Mesenchymal stem cell (in vitro differentiated cells and primary cell): Measurements from ENCODE around the gene PLCB2.

Experiments
- DNase-seq: peaks from one replicate; pipeline ENCODE4 v3.0.0-alpha.2; 2013
- H2AFZ ChIP-seq: one replicate; pipeline ENCODE4 v1.6.1; 2013; ENCODE audit warnings: low read depth, mild to moderate bottlenecking, control low read depth, inconsistent platforms, low read length, moderate library complexity
- H2AK5ac ChIP-seq: 2 replicates; pipeline ENCODE4 v1.6.1; 2013; ENCODE audit warnings: low read length, moderate library complexity, mild to moderate bottlenecking, inconsistent platforms; ENCODE audit not compliant: severe bottlenecking
- H2BK120ac ChIP-seq: one replicate; pipeline ENCODE4 v1.6.1; 2013; ENCODE audit warnings: low read depth, mild to moderate bottlenecking, inconsistent platforms, low read length, moderate library complexity
- H2BK12ac ChIP-seq, 2 experiments: one replicate each; pipeline ENCODE4 v1.6.1; 2013; ENCODE audit warnings: inconsistent platforms in 2 of 2, low read length in 2 of 2, mild to moderate bottlenecking in 2 of 2, moderate library complexity in 2 of 2, control low read depth in 1 of 2
- H2BK15ac ChIP-seq: one replicate; pipeline ENCODE4 v1.6.1; 2013; ENCODE audit warnings: mild to moderate bottlenecking, low read depth, inconsistent platforms; ENCODE audit not compliant: poor library complexity, severe bottlenecking
- H2BK5ac ChIP-seq: 2 replicates; pipeline ENCODE4 v1.6.1; 2013; ENCODE audit warnings: low read depth, mild to moderate bottlenecking, low read length, control low read depth, inconsistent platforms; ENCODE audit not compliant: poor library complexity, severe bottlenecking
- H3K14ac ChIP-seq, 2 experiments: one replicate each; pipeline ENCODE4 v1.6.1; 2013; ENCODE audit warnings: inconsistent platforms in 2 of 2, low read length in 2 of 2, control low read depth in 1 of 2, mild to moderate bottlenecking in 1 of 2, moderate library complexity in 1 of 2
- H3K18ac ChIP-seq, 2 experiments: one replicate each; pipeline ENCODE4 v1.6.1; 2013; ENCODE audit warnings: inconsistent platforms in 2 of 2, low read length in 2 of 2, control low read depth in 1 of 2, low read depth in 1 of 2, mild to moderate bottlenecking in 1 of 2
- H3K23ac ChIP-seq, 2 experiments: one replicate each; pipeline ENCODE4 v1.6.1; 2013; ENCODE audit warnings: inconsistent platforms in 2 of 2, low read length in 2 of 2, mild to moderate bottlenecking in 2 of 2, moderate library complexity in 2 of 2, control low read depth in 1 of 2
- H3K27ac ChIP-seq: 2 replicates; pipeline ENCODE4 v1.5.1; 2013; ENCODE audit warnings: mild to moderate bottlenecking, moderate library complexity, low read length, control low read depth, inconsistent platforms; ENCODE audit not compliant: poor library complexity, severe bottlenecking
- H3K27me3 ChIP-seq, 2 experiments: 2 replicates each; pipeline versions ENCODE4 v1.6.1 to v1.7.0; 2013; ENCODE audit warnings: low read length in 2 of 2, mild to moderate bottlenecking in 2 of 2, moderate library complexity in 2 of 2, control low read depth in 1 of 2, inconsistent platforms in 1 of 2; ENCODE audit not compliant: control insufficient read depth in 1 of 2, insufficient read depth in 1 of 2
- H3K36me3 ChIP-seq, 2 experiments: 2 replicates each; pipeline versions ENCODE4 v1.6.1 to v1.7.0; 2013; ENCODE audit warnings: low read length in 2 of 2, control low read depth in 1 of 2, inconsistent platforms in 1 of 2, low read depth in 1 of 2, mild to moderate bottlenecking in 1 of 2; ENCODE audit not compliant: insufficient read depth in 2 of 2, control insufficient read depth in 1 of 2
- H3K4ac ChIP-seq, 2 experiments: one replicate each; pipeline ENCODE4 v1.6.1; 2013; ENCODE audit warnings: inconsistent platforms in 2 of 2, low read length in 2 of 2, mild to moderate bottlenecking in 2 of 2, moderate library complexity in 2 of 2, control low read depth in 1 of 2, low read depth in 1 of 2
- H3K4me1 ChIP-seq: 2 replicates; pipeline ENCODE4 v1.6.1; 2013; ENCODE audit warnings: low read depth, low read length, control low read depth; ENCODE audit not compliant: control insufficient read depth, insufficient read depth
- H3K4me2 ChIP-seq: 2 replicates; pipeline ENCODE4 v1.6.1; 2013; ENCODE audit warnings: low read length, mild to moderate bottlenecking, inconsistent platforms; ENCODE audit not compliant: poor library complexity, severe bottlenecking
- H3K4me3 ChIP-seq, 2 experiments: 2 replicates each; pipeline versions ENCODE4 v1.5.1 to v1.7.0; 2013; ENCODE audit warnings: low read length in 2 of 2, mild to moderate bottlenecking in 2 of 2, control low read depth in 1 of 2, low read depth in 1 of 2; ENCODE audit not compliant: insufficient read depth in 1 of 2
- H3K79me1 ChIP-seq: replicated peaks from 2 replicates; pipeline ENCODE4 v1.6.1; 2013; ENCODE audit warnings: mild to moderate bottlenecking, control low read depth, low read length, inconsistent platforms; ENCODE audit not compliant: poor library complexity, severe bottlenecking
- H3K9ac ChIP-seq: 2 replicates; pipeline ENCODE4 v1.7.0; 2013; ENCODE audit warnings: mild to moderate bottlenecking, low read length, moderate library complexity
- H3K9me3 ChIP-seq: 2 replicates; pipeline ENCODE4 v1.7.0; 2013; ENCODE audit warnings: mild to moderate bottlenecking, low read length; ENCODE audit not compliant: control insufficient read depth
- H4K8ac ChIP-seq: one replicate; pipeline ENCODE4 v1.6.1; 2013; ENCODE audit warnings: inconsistent platforms, mild to moderate bottlenecking, low read length, moderate library complexity
- H4K91ac ChIP-seq: one replicate; pipeline ENCODE4 v1.6.1; 2013; ENCODE audit warnings: mild to moderate bottlenecking, low read length, inconsistent platforms
- WGBS: methylation state at CpG from one replicate; pipeline ENCODE4 v1.1.7; 2013; ENCODE audit warnings: mixed read lengths; 5-methylcytosine and 5-hydroxymethylcytosine counted together

Gene PLCB2

GRCh38 chr15:40323239-40323952 is 15.7 kb upstream of the PLCB2 start, which contains the start of gene INAFM2:
TSS of gene INAFM2 (plus strand) at chr15:40323692. CDS start at chr15:40324056, 364 bp downstream.
- peak within 1 kb of the TSS in 1 of 2 experiments; percentile 95 for H3K14ac ChIP-seq
- no peak within 1 kb of the TSS for H2AK5ac ChIP-seq
- H3K27ac ChIP-seq, result peak within 1 kb of the TSS; percentile 24
- H4K91ac ChIP-seq, result peak within 1 kb of the TSS; percentile 43
- peak within 1 kb of the TSS; percentile 68 for H3K9ac ChIP-seq
- peaks cover 0 to 3% of the 10 kb centered on the region in 2 experiments for H3K27me3 ChIP-seq
- peak within 1 kb of the TSS; percentile 8 for H2AFZ ChIP-seq
- peak within 1 kb of the TSS; percentile 18 to 40 for H2BK12ac ChIP-seq
- H2BK120ac ChIP-seq, result peak within 1 kb of the TSS; percentile 82
- peak within 1 kb of the TSS; percentile 82 for H2BK15ac ChIP-seq
- H3K4me1 ChIP-seq, result peaks cover 23% of the 10 kb centered on the region
- H3K36me3 ChIP-seq, result peaks cover 0 to 4% of the 10 kb centered on the region in 2 experiments
- DNase-seq, result peak; percentile 96
- H3K23ac ChIP-seq, result peak within 1 kb of the TSS; percentile 65 to 70
- peak within 1 kb of the TSS; percentile 80 to 81 for H3K18ac ChIP-seq
- H2BK5ac ChIP-seq, result peak within 1 kb of the TSS; percentile 46
- 2% methylated on average over 54 of the region's 103 CpGs for WGBS
- no peaks in the 10 kb centered on the region for H3K9me3 ChIP-seq
- peak within 1 kb of the TSS; percentile 92 for H3K4me2 ChIP-seq
- H3K4ac ChIP-seq, result peak within 1 kb of the TSS; percentile 79 to 89
- peak within 1 kb of the TSS; percentile 20 for H4K8ac ChIP-seq
- H3K79me1 ChIP-seq, result no peaks in the 10 kb centered on the region
- H3K4me3 ChIP-seq, result peak within 1 kb of the TSS; percentile 69 to 81

GRCh38 chr15:40322531-40323238 is 14.9 kb upstream of the PLCB2 start:
- 10% methylated on average over 26 of the region's 26 CpGs for WGBS
- Histone ChIP-seq H2AK5ac (no peak overlapping the region), H3K4me3 (peak overlapping the region; percentile 18 to 70), H3K9me3 (no peaks in the 10 kb centered on the region), H4K91ac (peak overlapping the region; percentile 48), H3K14ac (peak overlapping the region in 1 of 2 experiments; percentile 47), H3K4ac (peak overlapping the region in 1 of 2 experiments; percentile 21), H2BK15ac (no peak overlapping the region), H3K79me1 (no peaks in the 10 kb centered on the region), H4K8ac (peak overlapping the region; percentile 92), H3K9ac (no peak overlapping the region), H3K27me3 (peaks cover 0 to 3% of the 10 kb centered on the region in 2 experiments), H3K4me2 (peak overlapping the region; percentile 69), H3K4me1 (peaks cover 22% of the 10 kb centered on the region), H2BK12ac (peak overlapping the region in 1 of 2 experiments; percentile 40), H3K23ac (peak overlapping the region in 1 of 2 experiments; percentile 70), H2BK120ac (no peak overlapping the region), H2AFZ (no peak overlapping the region), H3K36me3 (peaks cover 0 to 4% of the 10 kb centered on the region in 2 experiments), H2BK5ac (no peak overlapping the region), H3K27ac (peak overlapping the region; percentile 24), H3K18ac (peak overlapping the region; percentile 5 to 70)
- peak; percentile 63 for DNase-seq

GRCh38 chr15:40320931-40321371 is 13.2 kb upstream of the PLCB2 start:
- H3K27me3 ChIP-seq, result peaks cover 3 to 9% of the 10 kb centered on the region in 2 experiments

GRCh38 chr15:40320409-40320808 is 12.7 kb upstream of the PLCB2 start:
- H2BK5ac ChIP-seq, result no peak overlapping the region
- H3K27me3 ChIP-seq, result peaks cover 3 to 11% of the 10 kb centered on the region in 2 experiments
- H3K23ac ChIP-seq, result peak overlapping the region in 1 of 2 experiments; percentile 17
- H3K14ac ChIP-seq, result no peak overlapping the region
- H3K27ac ChIP-seq, result no peak overlapping the region
- H3K79me1 ChIP-seq, result no peaks in the 10 kb centered on the region
- H3K18ac ChIP-seq, result peak overlapping the region in 1 of 2 experiments; percentile 19
- no peaks in the 10 kb centered on the region for H3K36me3 ChIP-seq
- 95% methylated on average over 1 of the region's 1 CpG for WGBS
- no peaks in the 10 kb centered on the region for H3K9me3 ChIP-seq
- no peak overlapping the region for H4K8ac ChIP-seq
- no peak overlapping the region for H3K4me2 ChIP-seq
- H3K4ac ChIP-seq, result no peak overlapping the region
- H4K91ac ChIP-seq, result no peak overlapping the region
- H3K9ac ChIP-seq, result no peak overlapping the region
- H2AK5ac ChIP-seq, result no peak overlapping the region
- no peak overlapping the region for H2BK12ac ChIP-seq
- H2AFZ ChIP-seq, result no peak overlapping the region
- no peak overlapping the region for H3K4me3 ChIP-seq
- no peak overlapping the region for H2BK120ac ChIP-seq
- no peak overlapping the region for H2BK15ac ChIP-seq
- no peak for DNase-seq
- H3K4me1 ChIP-seq, result peaks cover 12% of the 10 kb centered on the region

More at GRCh38 chr15:40320931-40321371, 13.2 kb upstream of the PLCB2 start:
- Histone ChIP-seq H3K18ac (no peak overlapping the region), H3K4me3 (no peak overlapping the region), H2BK15ac (no peak overlapping the region), H2AFZ (no peak overlapping the region), H2AK5ac (no peak overlapping the region), H2BK120ac (no peak overlapping the region), H3K27ac (no peak overlapping the region), H4K91ac (no peak overlapping the region), H4K8ac (no peak overlapping the region), H3K79me1 (no peaks in the 10 kb centered on the region), H2BK5ac (no peak overlapping the region), H3K14ac (no peak overlapping the region), H3K23ac (no peak overlapping the region), H3K9me3 (no peaks in the 10 kb centered on the region), H3K4me1 (peaks cover 13% of the 10 kb centered on the region), H3K36me3 (no peaks in the 10 kb centered on the region), H3K9ac (no peak overlapping the region), H3K4ac (no peak overlapping the region), H2BK12ac (peak overlapping the region in 1 of 2 experiments; percentile 42), H3K4me2 (no peak overlapping the region)
- DNase-seq, result peak; percentile 80
- WGBS, result 0% methylated on average over 2 of the region's 2 CpGs
